DMS153 treated with DMSO at 0.1 percent for 48 hours (cell line): ENCODE data around the gene NLRP12.
"Not testable (repeated sequence)": the region's sequence is repeated elsewhere in the genome, so short reads cannot be mapped to it uniquely, and the experiment has no call there.

Experiments used
- DNase-seq: peaks from one replicate; lab custom pipeline; 2025; ENCODE audit not compliant: unreplicated experiment; lab: John Stamatoyannopoulos, UW

The NLRP12 gene

DNA sequence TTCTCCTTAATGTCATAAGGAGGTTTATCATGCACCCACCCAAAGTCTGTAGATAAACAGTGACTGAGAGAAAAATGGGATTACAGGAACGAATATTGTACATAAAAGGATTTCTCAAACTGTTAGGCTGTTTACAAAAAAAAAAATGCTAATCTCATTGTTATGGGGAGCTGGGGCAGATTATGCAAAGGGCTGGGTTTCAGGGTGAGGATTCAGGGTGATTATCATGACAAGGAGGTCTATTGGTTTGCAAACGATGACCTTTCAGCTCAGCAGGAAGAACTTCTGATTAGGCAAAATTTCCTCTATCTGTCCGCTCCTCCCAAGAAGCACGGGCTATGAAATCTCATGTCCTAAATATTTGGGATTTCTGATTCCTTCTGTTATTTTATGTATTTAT lies 41.4 kb downstream of the NLRP12 start:
- DNase-seq = no peak

DNA sequence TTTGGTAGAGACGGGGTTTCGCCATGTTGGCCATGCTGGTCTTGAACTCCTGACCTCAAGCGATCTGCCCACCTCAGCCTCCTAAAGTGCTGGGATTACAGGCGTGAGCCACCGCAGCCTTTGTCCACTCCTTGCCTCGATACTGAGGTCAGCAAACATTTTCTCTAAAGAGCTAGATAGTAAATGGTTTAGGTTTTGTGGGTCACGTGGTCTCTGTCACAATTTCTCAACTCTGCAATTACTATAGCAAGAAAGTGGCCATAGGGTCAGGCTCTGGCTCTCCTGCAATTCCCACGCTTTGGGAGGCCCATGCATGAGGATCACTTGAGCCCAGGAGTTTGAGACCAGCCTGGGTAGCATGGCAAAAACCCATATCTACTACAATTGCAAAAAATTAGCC lies 42.8 kb downstream of the NLRP12 start:
- DNase-seq = not testable (repeated sequence)

DNA sequence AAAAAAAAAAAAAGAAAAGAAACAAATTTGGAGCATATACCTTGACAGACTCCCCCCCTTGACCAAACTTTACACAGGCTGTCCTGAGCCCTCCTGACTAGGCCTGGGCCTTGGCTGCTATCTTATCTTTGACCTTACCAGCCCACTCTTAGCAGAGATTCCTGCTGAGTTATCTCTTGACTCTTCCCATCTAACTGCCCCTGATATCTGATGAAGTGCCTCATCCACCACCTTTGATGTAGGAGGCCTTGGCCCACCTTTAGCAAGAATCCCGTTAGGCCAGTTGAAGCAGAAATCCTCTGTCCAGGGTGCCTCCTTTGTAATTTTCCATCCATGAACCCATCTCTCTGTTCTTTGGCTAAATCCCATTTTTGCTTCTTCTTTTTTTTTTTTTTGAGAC lies 43.6 kb downstream of the NLRP12 start:
- DNase-seq = no peak

DNA sequence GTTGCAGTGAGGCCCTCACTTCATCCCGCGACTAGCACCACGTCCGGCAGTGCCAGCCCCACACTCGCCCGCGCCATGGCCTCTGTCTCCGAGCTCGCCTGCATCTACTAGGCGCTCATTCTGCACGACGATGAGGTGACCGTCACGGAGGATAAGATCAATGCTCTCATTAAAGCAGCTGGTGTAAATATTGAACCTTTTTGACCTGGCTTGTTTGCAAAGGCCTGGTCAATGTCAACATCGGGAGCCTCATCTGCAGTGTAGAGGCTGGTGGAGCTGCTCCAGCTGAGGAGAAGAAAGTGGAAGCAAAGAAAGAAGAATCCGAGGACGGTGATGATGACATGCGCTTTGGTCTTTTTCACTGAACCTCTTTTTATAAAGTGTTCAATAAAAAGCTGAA lies 48.6 kb downstream of the NLRP12 start:
- DNase-seq = no peak

DNA sequence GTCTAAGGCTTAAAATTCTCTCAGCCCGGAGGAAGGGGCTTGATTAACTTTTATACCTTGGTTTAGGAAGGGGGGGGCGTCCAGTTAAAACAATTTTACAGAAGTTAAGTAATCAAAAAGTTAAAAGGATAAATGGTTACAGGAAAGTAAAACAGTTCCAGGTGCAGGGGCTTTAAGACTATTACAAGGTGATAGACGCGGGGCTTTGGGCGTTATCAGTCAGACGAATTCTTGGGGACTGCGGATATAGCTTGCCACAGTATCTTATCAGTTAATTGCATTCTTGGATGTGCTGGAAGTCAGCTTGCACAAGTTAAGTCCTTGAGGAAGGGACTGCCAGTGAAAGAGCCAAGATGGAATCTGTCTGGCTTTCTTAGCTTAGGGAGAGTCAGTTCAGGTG lies 49.6 kb downstream of the NLRP12 start:
- not testable (repeated sequence) for DNase-seq

DNA sequence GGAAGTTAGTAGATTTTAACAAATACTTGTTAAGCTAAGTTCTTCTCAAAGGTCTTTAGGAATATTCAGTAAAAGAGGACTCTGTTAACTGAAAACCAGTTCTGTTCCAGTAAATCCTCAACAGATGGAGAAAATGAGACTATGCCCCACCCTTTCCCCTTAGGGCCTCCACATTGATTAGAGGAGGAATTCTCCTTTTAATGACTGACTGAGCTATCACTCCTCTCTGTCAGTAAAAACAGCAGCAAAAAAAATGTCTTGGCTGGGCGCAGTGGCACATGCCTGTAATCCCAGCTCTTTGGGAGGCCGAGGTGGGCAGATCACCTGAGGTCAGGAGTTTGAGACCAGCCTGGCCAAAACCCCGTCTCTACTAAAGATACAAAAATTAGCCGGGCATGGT lies 50.1 kb downstream of the NLRP12 start:
- DNase-seq = no peak

DNA sequence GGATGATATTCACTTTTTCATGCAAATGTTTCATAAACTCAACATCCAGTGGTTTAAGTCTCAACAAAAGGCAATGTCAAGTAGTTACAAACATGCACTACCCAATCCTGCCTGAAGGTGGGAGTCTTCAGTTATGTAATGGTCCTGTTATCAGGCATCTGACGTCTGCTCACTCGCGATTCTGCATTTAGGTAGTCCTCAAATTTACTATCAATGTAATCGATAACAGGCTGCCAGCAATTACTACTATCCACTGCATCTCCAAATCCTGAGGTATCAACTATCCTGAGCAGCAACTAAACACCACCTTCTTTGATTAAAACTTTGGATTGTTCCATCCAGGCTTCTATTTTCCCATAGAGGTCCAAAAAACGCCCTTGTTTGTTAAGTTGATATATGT lies 51.2 kb downstream of the NLRP12 start:
- peak; percentile 17 for DNase-seq

DNA sequence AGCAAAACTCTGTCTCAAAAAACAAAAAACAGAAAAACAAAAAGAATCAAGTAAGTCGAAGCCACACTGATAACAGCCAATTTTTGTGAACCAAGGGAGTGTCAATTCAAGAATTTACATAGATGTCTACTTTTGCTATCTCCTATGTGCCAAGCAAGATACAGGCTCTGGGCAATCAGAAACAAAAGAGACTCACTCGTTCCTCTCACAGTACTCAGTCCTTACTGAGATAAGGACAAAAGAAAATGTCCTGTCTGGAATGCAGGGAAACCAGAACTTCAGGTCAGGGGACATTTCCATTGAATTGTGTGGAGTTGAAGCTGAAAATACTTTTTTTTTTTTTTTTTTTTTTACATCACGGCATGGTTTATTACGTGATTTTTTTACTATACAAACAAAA lies 53.0 kb downstream of the NLRP12 start:
- no peak for DNase-seq

DNA sequence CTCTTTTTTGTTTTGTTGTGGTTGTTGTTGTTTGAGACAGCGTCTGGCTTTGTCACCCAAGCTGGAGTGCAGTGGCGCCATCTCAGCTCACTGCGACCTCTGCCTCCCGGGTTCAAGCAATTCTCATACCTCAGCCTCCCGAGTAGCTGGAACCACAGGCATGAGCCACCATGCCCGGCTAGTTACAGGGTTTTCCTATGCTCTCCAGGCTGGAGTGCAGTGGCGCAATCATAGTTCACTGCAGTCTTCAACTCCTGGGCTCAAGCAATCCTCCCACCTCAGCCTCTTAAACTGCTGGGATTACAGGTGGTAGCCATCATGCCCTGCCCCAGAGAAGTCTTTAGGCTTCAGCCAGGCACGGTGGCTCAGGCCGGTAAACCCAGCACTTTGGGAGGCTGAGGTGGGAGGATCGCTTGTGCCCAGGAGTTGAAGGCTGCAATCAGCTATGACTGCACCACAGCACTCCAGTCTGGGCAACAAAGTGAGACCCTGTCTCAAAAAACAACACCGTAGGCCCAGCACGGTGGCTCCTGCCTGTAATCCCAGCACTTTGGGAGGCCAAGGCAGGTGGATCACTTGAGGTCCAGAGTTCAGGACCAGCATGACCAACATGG lies 54.3 kb downstream of the NLRP12 start:
- DNase-seq = not testable (repeated sequence)

DNA sequence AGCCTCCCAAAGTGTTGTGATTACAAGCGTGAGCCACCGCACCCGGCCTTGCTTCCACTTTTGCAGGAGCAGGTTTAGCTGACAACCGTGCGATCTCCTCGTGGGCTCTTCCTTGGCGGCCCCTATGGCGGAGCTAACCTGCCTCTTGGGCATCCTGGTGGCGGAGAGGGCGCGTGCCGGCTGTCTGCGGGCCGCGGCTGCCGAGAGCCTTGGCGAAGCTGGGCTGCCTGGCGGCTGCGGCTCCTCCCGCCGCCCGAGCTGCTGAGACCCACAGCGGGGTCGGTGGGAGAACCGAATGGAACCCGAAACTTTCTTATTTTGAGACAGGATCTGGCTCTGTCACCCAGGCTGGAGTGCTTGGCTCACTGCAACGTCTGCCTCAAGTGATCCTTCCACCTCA lies 55.7 kb downstream of the NLRP12 start:
- DNase-seq = no peak

DNA sequence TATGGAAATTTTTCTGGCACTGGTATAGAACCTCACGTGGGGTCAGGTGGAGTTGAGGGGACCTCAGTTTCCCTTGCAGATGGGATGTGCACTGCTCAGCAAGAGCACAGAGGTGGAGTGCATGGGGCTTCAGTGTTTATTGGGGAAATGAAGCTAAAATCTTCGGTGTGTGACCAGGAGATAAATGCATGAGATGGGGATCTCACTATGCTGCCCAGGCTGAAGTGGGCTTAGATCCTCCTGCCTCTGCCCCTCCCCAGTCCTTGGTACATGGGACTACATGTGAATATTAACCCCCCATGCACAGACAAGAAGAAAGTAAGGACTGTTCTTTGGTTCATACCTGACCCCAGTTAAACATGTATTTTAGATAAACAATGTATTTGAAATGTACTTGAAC lies 65.1 kb downstream of the NLRP12 start:
- not testable (repeated sequence) for DNase-seq
